ENCODE measurements around the gene CRYBB2. TPM values are rescaled to one million over a fixed set of nuclear protein-coding genes. Genes with fewer than 3 reads are reported as not detected.

CRYBB2 gene
- polyA plus RNA-seq, 1 of the 3 experiments (the other 2 are of a cell fraction), result 0.69 TPM

DNA sequence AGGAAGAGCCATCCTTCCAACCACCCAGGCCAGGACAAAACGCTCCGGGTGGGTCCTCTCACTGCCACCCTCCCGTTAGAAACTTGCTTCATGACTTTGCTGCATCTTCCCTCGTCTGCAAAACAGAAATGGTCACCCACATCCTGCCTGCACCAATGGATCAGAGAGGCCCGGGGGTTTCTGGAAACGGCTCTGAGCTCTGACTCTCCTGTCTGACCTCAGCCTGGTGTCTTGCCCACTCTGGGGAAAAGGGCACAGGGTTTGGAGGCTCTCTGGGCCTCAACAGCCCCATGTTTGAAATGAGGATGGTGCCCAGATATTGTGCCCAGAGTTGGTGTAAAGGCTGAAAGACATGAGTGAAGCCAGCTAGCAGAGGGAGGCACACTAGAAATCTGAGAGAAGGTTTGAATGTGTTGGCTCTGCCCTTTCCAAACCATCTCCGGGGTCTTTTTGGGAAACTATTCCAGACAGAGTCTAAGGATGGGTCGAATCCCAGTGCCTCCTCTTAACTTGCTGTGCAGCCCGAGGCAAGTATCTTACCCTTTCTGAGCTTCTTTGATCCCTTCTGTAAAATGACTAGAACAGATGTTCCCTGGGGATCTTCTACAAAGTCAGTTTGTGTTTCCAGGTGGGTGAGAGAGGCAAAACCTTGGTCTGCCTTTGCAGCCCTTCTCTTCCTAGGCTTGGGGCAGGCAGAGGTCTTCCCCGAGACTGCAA is 17.7 kb upstream of the CRYBB2 start:
- 63% methylated on average over 8 of the region's 10 CpGs for WGBS (ENCODE audit: low lambda C conversion rate)
- POLR2A ChIA-PET, result interaction anchor here (1.1 kb wide), 1 partner anchor 133 kb away, joined by 3 read pairs; no protein-coding TSS in a partner anchor

More for the DNA sequence above, 17.7 kb upstream of the CRYBB2 start:
- Histone ChIP-seq H3F3A (replicated peaks; ENCODE audit: insufficient read depth) (no peaks in the 10 kb centered on the region), H2AFZ (ENCODE audit: low read depth) (no peak overlapping the region), H3K4me2 (no peak overlapping the region), H3K4me1 (ENCODE audit: control insufficient read depth in 1 of 2, insufficient read depth in 2 of 2, low read depth in 1 of 2, low read length in 1 of 2) (no peaks in the 10 kb centered on the region), H3K36me3 (replicated peaks in 1 of 2; ENCODE audit: control insufficient read depth in 1 of 2, insufficient read depth in 2 of 2, low read length in 1 of 2) (peaks cover 3 to 15% of the 10 kb centered on the region in 2 experiments), H3K4me3 (ENCODE audit: low read depth in 2 of 2, low read length in 1 of 2) (no peak overlapping the region), H3K27ac (ENCODE audit: low read depth in 2 of 2, low read length in 1 of 2) (no peak overlapping the region), H3K9me2 (no peaks in the 10 kb centered on the region), H3K9me3 (no peaks in the 10 kb centered on the region), H4K20me1 (ENCODE audit: insufficient read depth) (peaks cover 7% of the 10 kb centered on the region; the same call in 1 of the 2 replicates), H3K27me3 (ENCODE audit: insufficient read depth) (no peaks in the 10 kb centered on the region), H3K79me2 (ENCODE audit: insufficient read depth) (no peaks in the 10 kb centered on the region), H3K9ac (no peak overlapping the region)
- no peak for DNase-seq
- CTCF ChIA-PET, result interaction anchor here (0.6 to 3.3 kb wide), 67 partner anchors 8 to 1280 kb away, joined by 3 to 42 read pairs (median 4); no protein-coding TSS in a partner anchor
- no peak for TF ChIP-seq JUND (IDR thresholded peaks at IDR 0.05)
- no peak for TF ChIP-seq RCOR1 (IDR thresholded peaks at IDR 0.05; ENCODE audit: low read length)
- TF ChIP-seq EP300 (IDR thresholded peaks at IDR 0.05; ENCODE audit: borderline replicate concordance in 1 of 2, low read depth in 1 of 2, low read length in 1 of 2), result no peak
- TF ChIP-seq NRF1 (IDR thresholded peaks at IDR 0.05; ENCODE audit: low read depth, low read length), result no peak
- TF ChIP-seq CTCF (IDR thresholded peaks at IDR 0.05), result no peak
- TF ChIP-seq, protein P1, sequence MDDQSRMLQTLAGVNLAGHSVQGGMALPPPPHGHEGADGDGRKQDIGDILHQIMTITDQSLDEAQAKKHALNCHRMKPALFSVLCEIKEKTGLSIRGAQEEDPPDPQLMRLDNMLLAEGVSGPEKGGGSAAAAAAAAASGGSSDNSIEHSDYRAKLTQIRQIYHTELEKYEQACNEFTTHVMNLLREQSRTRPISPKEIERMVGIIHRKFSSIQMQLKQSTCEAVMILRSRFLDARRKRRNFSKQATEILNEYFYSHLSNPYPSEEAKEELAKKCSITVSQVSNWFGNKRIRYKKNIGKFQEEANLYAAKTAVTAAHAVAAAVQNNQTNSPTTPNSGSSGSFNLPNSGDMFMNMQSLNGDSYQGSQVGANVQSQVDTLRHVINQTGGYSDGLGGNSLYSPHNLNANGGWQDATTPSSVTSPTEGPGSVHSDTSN (IDR thresholded peaks at IDR 0.05), result no peak
- no peak for TF ChIP-seq FOSL2 (IDR thresholded peaks at IDR 0.05; ENCODE audit: borderline replicate concordance, low read depth)
- TF ChIP-seq REST (IDR thresholded peaks at IDR 0.05; ENCODE audit: low read depth, low read length), result no peak
- TF ChIP-seq FOXJ3 (CRISPR knock-in tag; IDR thresholded peaks at IDR 0.05), result no peak
- no peak for TF ChIP-seq GATA2 (CRISPR knock-in tag; IDR thresholded peaks at IDR 0.05)
- TF ChIP-seq, protein P2, sequence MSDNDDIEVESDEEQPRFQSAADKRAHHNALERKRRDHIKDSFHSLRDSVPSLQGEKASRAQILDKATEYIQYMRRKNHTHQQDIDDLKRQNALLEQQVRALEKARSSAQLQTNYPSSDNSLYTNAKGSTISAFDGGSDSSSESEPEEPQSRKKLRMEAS (IDR thresholded peaks at IDR 0.05; ENCODE audit: low read depth), result no peak
- no peak for TF ChIP-seq RXRA (IDR thresholded peaks at IDR 0.05; ENCODE audit: borderline replicate concordance, low read depth)
- TF ChIP-seq, protein P3, sequence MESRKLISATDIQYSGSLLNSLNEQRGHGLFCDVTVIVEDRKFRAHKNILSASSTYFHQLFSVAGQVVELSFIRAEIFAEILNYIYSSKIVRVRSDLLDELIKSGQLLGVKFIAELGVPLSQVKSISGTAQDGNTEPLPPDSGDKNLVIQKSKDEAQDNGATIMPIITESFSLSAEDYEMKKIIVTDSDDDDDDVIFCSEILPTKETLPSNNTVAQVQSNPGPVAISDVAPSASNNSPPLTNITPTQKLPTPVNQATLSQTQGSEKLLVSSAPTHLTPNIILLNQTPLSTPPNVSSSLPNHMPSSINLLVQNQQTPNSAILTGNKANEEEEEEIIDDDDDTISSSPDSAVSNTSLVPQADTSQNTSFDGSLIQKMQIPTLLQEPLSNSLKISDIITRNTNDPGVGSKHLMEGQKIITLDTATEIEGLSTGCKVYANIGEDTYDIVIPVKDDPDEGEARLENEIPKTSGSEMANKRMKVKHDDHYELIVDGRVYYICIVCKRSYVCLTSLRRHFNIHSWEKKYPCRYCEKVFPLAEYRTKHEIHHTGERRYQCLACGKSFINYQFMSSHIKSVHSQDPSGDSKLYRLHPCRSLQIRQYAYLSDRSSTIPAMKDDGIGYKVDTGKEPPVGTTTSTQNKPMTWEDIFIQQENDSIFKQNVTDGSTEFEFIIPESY (IDR thresholded peaks at IDR 0.05; ENCODE audit: borderline replicate concordance, low read depth), result no peak
- no peak for TF ChIP-seq YY1 (IDR thresholded peaks at IDR 0.05; ENCODE audit: low read depth)
- TF ChIP-seq ELF1 (IDR thresholded peaks at IDR 0.05), result no peak
- TF ChIP-seq, protein P4, sequence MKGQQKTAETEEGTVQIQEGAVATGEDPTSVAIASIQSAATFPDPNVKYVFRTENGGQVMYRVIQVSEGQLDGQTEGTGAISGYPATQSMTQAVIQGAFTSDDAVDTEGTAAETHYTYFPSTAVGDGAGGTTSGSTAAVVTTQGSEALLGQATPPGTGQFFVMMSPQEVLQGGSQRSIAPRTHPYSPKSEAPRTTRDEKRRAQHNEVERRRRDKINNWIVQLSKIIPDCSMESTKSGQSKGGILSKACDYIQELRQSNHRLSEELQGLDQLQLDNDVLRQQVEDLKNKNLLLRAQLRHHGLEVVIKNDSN (IDR thresholded peaks at IDR 0.05; ENCODE audit: borderline replicate concordance, low read depth), result no peak
- no peak for TF ChIP-seq TAF1 (IDR thresholded peaks at IDR 0.05; ENCODE audit: borderline replicate concordance, low read depth, low read length)
- no peak for TF ChIP-seq EZH2phosphoT487 (IDR thresholded peaks at IDR 0.05; ENCODE audit: borderline replicate concordance, low read depth)
- no peak for TF ChIP-seq SIN3A (IDR thresholded peaks at IDR 0.05; ENCODE audit: borderline replicate concordance, low read depth, low read length)
- no peak for TF ChIP-seq TCF12 (IDR thresholded peaks at IDR 0.05)

All from SK-N-SH (cell line).